COR-L47 (cell line): ENCODE measurements around the gene LRCH3.

ENCODE experiments used
- DNase-seq: peaks from one replicate; lab custom pipeline; 2025; lab: John Stamatoyannopoulos, UW

Gene LRCH3

DNA sequence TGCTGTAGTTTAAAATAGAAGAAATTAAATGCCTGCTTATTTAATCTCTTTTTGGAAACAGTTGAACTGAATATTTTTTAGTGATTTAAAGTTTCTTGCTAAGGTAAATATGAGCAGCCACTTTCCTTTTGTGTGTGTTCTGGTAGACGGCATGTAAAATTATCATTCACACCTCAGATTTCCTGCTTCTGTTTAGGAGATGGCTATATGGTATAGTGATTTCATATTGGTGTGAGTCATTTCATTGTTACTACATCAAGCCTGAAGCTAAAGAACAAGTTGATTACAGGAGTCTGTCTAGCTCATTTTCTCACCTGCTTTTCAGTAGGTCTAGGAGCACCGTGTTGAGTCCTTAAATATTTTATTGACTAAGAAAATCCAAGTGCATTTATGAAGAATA lies 2.2 kb downstream of the LRCH3 start:
- DNase-seq, result no peak

DNA sequence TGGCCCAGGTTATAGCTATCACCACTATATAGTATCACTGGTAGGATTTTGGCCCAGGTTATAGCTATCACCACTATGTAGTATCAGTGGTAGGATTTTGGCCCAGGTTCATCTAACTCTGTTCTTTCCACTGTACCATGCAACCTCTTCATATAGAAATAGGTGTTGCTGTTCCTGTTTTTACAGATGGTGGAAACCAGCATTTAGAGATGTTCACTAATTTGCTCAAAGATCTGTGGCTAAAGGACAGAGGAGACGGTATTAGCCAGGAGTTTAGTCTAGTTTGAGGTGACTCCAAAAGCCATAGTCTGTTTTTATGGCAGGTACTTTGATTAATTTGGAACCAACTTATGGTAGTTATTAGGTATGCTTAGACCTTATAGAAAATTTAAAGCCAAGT lies 3.1 kb downstream of the LRCH3 start:
- DNase-seq, result no peak

DNA sequence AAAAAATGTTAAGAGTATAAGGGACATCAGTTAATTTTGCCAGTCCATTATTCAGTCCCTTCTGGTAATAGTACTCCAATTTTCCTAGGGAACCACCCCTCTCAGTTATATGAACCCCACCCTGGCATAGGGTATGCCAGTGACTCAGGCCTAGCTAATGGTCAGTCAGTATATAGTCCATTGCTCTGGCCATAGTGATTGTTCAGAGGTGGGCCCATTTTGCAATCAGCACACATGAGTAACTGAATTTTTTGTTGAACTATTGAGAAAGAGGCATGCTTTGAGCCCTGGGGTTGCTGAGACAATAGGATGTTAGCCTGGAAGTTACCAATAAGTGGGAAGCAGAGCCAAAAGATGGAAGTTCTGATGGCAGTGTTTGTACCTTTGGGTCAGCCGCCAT lies 4.1 kb downstream of the LRCH3 start:
- no peak for DNase-seq

DNA sequence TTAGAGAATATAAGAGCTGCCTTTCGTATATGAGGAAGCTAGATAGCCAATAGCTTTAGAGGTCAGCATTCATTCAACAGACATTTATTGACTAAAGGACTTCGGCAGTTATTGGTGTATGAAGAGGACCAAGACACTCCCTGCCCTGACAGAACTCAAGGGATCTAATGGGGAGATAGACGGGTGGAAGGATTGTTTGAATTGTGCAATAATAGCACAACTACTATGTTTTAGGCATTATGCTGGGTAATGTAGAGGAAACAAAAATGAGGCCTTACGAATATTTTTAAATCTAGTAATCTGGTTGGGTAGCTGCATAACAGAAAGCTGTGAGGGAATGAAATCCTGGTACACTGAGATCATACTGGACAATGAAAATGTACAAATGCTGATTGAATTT lies 5.0 kb downstream of the LRCH3 start:
- DNase-seq, result no peak

DNA sequence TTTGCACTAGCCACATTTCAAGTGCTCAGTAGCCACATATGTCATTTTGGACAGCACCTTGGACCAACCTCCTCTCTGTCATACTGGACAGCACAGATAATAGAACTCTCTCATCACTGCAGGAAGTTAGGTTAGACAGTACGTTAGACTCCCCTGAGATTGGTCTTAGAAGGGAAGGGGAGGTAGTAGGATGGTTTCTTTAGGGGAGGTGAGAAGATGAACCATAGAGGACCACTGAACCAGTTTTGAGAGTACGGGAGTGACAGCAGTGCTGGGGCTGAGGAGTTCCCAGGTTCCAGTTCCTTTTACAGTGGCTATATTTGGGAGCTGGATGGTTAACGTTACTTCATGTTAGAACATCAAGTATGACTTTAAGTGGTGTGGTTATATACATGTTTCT lies 7.8 kb downstream of the LRCH3 start:
- DNase-seq, result no peak

DNA sequence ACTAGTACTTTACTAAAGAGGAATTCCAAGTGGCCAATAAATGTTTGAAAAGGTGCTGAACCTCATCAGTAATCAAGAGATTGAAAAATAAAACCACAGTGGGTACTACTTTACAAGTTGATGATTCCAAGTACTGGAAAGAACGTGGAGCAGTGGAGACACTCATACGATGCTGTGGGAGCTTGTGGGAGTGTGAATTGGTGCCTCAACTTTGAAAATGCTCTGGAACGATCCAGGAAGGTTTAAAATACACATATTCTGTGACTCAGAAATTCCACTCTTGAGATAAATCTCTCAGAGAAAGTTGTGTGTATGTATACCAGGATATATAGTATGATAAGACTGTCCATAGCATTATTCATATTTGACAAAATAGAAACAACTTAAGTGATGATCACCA lies 9.3 kb downstream of the LRCH3 start:
- DNase-seq, result no peak

DNA sequence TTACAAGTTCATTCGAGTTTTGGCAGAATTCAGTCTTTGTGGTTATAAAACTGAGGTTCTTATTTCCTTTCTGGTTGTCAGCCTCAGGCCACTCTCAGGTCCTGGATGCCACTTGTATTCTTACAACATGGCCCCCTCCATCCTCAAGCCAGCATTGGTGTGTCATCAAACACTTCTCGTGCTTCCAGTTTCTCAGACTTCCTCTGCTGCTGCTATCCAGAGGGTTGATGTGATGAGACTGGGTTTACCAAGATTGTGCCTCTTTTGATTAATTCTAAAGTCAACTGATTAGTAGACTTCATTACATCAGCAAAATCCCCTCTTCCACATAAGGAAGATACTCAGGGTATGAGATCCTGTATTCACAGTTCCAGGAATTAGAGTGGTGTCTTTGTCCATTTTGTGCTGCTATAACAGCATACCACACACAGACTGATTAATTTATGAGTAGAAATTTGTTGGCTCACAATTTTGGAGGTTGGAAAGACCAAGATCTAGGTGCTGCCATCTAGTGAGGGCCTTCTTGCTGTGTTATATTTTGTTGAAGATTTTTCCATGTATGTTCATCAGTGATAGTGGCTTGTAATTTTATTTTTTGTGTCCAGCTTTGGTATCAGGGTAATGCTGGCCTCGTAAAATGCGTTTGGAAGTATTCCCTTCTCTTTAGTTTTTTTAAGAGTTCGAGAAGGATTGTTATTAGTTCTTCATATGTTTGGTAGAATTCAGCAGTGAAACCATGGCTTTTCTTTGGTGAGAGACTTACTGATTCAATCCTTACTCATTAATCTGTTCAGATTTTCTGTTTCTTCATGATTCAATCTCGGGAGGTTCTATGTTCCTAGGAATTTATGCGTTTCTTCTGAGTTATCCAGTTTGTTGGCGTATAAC lies 11.1 kb downstream of the LRCH3 start:
- no peak for DNase-seq

DNA sequence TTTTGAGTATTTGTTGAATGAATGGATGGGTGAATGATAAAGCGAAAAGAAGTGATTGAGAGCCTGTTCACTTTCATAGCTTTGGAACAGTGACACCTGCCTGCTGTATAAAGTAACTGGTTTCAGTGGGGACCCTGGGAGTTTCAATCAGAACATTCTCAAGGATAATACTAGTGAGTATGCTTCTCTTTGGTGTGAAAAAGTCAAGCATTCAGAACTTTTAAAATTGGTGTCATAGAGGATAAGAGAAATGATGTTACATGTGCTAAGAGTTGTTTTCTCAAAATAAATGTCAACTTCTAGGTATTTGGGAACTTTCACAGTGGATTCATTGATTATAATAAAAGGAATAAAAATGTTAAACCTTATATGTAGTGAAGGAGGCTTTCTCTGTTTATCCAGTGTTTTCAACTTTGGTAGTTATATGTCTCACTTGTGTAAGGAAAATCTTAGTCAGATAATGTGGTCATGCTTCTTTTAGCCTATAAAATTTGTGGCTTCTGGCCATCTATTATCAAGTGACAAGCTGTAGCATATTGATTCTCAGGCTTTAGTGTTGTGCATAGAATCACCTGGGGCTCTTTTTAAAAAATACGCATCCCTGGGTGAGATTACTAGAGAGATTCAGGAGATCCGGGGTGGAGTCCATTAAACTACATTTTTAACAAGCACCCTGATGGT lies 11.9 kb downstream of the LRCH3 start:
- no peak for DNase-seq

DNA sequence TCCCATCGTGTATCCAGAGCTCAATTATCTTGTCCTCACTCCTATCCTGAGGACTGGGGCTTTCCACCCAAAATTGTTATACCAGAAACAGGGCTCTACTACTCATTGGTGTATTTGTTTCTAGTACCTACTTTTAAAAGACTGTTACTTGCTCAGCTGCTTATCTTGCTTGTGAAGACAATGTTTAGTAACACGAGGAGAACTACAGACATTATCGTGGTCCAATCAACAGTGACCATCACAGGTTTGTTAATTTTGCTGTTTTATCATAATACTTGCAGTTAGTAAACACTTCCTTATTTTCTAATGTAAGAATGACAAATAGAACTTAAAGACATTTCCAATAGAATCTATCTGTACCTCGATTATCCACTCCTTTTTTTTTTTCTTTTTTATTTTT lies 13.5 kb downstream of the LRCH3 start:
- DNase-seq, result no peak

DNA sequence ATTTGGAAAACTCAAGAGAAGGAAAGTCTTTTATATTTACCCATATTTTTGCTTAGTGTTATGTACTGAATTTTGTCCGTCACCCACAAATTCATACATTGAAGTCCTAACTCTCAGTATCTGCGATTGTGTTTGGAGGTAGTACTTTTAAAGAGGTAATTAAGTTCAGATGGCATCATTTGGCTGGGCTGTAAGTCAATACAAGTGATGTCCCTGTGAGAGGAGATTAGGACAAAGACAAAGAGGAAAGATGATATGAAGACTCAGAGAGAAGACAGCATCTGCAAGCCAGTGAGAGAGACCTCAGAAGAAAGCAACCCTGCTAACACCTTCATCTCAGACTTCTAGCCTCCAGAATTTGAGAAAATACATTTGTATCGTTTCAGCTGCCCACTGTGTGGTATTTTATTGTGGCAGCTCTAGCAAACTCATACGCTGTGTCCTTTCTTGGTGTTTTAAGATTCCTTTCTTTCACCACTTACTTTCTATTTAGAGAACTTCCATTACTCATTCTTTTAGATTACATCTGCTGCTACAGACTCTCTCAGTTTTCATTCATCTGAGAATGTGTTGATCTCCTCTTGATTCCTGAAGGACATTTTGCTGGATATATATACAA lies 17.0 kb downstream of the LRCH3 start:
- DNase-seq, result no peak

DNA sequence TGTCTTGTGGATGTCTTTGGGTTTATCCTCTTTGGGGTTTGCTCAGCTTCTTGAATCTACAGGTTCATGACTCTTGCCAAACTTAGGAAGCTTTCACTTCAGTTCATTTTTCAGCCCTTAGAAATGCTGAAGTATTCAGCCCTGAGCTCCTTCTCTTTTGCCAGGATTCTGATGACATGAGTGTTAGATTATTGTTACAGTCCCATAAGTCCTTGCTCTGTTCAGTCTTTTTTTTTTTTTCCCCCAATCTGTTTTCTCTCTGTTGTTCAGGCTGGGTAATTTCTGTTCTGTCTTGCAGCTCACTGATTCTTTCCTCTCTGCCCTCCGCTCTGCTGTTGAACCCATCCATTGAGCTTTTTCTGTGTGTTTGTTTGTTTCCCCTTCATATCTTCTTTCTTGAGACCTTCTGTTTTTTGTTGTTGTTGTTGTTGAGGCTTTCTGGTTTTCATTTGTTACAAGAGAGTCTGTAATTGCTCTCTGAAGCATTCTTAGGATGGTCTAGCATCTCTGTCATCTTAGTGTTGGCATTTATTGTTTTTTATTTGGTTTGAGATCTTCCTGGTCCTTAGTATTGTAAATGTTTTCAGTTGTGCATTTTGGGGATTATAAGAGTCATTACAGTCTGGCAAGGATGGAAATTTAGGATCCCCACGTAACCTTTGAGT lies 18.4 kb downstream of the LRCH3 start:
- no peak for DNase-seq

DNA sequence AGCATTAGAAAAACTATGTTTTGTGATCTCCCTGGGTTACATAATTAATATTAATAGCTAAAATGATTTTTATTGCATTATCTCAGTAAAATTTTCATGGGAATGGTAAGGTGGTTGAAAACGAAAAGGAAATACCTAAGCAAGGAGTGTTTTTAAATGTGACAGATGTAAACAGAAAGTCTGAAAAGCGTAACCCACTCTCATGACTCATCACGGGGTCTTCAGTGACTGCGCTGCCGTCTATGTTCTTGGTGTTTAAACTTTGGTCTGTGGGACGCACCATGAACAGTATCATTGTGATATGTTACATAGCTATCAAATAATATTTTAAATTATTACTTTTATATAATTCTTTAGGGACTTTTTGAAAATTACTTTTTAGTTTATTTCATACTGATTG lies 19.8 kb downstream of the LRCH3 start:
- DNase-seq, result no peak

DNA sequence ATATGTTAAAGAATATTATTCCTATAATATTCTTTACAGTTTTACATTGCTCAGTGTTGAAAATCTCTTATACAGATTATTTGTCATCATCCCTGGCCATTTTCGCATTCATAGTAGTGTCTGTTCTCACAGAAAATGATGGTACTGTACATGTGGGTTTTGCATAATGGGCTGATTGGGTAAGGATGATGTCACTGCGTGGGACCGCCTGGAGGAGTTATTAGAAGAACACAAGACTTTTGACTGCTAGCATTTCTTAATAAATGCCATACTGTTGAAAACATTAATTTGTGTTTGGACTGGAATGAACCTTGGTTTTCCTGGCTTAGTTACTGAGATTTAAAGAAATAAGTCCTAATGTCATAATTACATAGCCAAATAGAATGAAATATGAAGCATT lies 20.3 kb downstream of the LRCH3 start:
- no peak for DNase-seq

DNA sequence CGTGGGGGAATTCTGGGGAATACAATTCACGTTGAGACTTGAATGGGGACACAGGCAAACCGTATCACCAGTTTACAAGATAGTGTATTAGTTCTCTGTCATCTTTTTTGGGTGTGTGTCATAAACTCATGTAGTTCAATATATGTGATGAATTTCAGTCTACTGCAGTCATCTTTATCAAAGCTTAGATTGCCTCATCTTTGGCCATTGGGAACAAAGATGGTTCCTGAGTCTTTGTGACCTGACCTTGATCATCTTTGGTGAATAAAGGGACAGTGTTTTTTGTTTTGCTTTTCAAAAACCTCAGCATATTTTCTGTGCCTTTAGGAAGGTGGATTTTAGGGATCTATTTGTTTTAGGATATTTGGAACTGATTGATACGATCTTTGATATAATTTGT lies 23.3 kb downstream of the LRCH3 start:
- no peak for DNase-seq

DNA sequence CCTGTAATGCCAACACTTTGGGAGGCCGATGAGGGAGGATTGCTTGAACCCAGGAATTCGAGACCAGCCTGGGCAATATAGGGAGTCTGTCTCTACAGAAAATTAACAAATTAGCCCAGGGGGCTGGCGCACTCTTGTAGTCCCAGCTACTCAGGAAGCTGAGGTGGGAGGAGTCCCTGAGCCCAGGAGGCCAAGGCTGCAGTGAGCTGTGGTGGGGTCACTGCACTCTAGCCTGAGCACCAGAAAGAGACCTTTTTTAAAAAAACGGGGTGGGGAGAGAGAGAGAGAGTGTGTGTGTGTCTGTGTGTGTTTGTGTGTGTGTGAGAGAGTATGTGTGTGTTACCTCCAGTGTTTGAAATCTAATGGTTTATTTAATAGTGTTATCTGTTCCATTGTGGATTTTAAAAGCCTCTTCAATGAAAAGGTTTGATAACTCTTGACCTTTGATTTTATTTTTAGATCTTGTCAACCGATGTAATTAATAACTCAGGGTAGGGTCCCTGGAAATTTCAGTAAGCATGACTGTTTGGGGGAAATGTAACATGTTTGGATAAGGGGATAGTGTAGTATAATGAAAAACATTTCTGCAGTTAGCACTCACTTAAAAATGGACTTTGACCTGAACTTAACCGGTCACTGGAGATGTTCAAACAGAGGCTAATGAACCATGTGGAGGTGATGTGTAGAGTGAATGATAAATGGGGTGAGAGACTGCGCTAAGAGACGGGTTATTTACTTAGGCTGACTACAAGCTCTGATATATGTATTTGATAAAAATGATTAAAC lies 29.7 kb downstream of the LRCH3 start:
- DNase-seq, result no peak

DNA sequence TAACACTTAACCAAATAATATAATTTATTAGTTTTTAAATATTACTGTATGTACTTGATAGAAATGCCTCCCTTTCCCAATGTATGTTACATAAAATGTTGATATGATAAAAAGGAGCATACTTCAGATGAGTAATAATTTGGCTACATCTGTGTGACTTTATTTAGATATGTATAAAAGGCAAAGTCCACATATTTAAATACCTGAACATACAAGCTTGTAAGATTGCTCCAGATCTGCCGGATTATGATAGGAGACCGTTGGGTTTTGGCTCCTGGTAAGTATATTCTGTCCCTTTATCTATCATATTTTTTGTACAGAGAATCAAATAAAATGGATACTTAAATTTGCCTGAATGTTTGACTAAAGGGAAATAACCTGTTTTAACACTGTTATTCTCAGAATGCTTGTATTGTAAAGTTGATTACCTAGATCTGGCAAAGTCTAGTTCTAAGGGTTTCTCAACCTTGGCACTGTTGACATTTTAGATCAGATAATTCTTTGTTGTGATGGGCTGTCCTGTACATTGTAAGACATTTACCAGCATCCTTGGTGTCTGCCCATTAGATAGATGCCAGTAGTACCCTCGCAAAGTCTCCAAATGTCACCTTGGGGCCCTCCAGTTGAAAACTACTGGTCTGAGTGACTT lies 38.5 kb downstream of the LRCH3 start:
- no peak for DNase-seq

DNA sequence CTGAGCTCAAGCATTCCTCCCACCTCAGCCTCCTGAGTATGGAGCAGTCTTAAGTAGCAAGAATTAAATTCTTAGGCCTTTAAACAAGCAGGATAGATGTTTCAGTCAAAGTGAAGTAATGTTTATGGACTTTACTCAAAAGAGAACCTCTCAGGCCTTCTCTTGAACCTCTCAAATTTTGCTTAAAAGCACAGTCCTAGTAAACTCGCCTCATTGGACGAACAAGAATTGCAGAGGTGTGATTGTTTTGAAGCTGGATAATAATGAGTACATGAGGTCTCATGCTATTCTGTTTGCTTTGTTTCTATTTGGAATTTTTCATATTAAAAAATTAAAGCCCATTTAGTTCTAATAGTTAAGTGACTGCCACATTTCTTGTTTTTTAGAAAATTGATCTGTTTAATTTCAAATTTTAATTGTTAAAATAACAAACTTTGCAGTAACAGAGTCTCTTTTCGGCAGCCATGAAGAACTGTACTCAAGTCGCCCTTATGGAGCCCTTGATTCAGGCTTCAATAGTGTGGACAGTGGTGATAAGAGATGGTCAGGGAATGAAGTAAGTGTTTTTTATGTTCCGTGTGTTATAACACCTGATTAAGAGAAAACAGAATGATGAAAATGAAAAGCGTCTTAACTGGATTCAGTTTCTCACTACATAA lies 39.4 kb downstream of the LRCH3 start:
- no peak for DNase-seq

DNA sequence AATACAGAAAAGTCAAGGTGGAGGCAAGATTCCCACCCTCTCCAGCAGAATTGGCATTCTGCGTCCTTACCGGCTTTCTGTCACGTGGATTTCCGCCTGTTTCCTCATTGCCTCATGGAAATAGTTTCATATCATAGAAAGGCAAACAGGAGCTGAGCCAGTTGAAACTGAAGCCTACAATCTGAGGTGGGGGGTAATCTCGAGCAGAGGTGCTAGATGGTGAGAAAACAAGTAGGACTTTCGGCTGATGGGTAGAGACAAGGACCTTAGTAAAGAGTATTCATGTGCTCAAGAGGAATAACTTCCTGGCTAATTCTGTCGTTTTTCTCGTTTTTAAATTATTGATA lies 39.9 kb downstream of the LRCH3 start:
- no peak for DNase-seq

DNA sequence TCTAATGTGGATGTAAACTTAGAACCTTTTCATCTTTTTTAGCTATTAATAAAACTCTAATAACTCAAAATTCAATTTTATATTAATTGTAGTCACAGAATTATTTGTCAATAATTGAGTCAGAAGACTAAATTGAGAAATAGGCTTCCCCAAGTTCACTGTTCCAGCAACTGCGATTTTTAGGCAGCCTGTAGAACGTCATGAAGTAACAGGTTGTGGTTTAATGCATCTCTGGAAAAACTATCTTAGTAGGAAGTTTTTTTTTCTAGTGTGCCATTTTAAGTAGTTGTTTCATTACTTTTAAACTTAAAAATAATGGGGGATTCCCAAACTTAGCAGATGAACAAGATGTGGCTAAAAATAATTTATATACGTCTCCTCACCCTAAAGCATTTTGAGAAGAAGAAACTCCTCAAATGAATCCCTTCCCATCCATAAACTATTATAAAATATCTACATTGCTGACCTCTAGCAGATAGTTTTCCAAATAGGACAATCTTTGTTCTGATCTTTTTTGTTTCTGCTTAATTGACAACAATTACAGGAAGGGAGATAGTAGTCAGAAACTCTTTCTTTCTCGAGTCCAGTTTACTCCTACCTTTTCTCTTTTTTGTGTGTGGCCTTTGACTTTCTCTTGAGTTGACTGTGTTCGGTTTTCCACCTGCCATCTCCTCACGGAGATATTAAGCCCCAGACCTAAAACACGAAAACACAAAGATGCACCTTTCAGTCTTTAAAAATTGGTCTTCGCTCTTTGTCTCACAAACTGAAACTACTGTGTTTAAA lies 43.1 kb downstream of the LRCH3 start:
- DNase-seq, result no peak

DNA sequence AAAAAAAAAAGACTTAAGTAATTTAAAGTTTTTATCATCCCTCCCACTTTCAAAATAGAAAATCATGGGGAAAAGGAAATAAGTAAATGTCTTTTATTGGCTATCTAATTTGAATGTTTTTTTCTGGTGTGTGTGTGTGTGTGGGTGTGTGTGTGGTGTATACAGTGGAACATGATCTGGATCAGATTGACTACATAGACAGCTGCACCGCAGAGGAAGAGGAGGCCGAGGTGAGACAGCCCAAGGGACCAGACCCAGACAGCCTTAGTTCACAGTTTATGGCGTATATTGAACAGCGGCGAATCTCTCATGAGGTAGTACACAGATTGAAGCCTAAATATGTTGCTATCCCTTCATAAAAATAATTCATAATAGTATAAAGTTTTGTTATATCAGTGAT lies 44.5 kb downstream of the LRCH3 start:
- DNase-seq, result no peak
